ENCODE results near the gene DHRS7C. TPM values are rescaled to one million over a fixed set of nuclear protein-coding genes. Genes with fewer than 3 reads are reported as not detected.
"Not testable (repeated sequence)": the region's sequence is repeated elsewhere in the genome, so short reads cannot be mapped to it uniquely, and the experiment has no call there.

DHRS7C gene
- polyA plus RNA-seq, 5 donors: 4.4 TPM; not detected in 4

DNA sequence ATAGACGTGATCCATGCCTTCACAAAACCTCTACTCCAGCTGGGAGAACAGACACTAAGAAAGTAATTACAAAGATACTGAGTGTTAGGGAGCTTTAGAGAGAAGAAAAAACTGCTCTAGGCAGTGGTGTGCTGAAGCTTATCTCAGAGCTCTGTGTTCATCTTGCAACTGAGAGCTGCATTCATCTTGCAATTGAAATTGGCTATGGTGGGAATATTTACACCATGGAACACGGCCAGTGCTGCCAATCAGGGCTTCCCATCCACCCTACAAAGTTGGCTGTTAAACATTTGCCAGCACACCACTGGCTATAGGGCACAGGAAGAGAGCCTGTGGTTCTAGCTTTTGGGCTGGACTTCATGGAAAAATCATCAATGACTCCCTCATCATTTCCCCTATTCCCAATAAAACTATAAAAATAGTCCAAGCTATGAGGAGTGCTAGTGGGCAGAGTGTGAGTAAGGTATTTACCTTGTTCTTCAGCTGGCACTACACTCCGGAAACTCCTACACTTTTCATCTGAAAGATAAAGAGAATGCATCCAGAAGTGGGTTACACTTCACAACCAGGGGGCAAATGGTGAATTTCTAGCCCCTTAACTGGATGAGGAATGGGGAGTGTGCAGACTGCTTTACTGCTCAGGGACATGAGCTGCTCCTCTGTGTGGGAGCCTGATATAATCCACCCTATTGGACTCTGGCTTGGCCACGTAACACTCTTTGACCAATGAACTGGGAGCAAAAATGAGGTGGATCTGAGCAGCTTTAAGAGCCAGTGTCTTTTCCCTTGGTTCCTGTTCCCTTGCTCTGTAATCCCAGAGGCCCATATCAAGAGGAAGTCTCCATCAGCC is 18.9 kb upstream of the DHRS7C start:
- no peak for DNase-seq

DNA sequence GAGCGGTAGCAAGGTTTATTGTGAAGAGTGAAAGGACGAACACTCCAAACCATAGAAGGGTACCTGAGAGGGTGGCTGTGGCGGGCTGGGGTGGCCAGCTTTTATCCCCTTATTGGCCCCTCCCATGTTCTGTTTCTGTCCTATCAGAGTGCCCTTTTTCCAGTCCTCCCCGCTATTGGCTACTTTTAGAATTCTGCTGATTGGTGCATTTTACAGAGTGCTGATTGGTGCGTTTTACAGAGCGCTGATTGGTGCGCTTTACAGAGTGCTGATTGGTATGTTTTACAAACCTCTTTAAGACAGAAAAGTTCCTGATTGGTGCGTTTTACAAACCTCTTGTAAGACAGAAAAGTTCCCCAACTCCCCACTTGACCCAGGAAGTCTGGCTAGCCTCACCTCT is 18.0 kb upstream of the DHRS7C start:
- no peak for DNase-seq

DNA sequence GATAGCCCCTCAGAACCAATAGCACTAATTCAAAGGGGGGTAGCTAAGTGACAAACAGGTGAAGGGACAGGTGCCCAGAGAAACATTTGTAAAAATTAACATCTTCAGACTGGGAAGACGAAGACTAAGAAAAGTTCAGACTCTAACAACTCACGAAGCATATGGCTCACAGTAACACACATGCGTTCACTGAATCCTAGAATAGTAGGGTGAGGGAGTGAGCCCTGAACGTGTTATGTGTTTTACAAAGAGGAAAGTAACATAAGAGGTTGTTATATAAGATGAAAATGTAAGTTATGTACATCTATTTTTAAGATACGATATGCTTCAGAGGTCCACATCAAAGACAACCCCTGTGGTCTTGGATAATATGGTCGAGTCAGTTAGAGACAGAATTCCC is 15.3 kb upstream of the DHRS7C start:
- no peak for DNase-seq

DNA sequence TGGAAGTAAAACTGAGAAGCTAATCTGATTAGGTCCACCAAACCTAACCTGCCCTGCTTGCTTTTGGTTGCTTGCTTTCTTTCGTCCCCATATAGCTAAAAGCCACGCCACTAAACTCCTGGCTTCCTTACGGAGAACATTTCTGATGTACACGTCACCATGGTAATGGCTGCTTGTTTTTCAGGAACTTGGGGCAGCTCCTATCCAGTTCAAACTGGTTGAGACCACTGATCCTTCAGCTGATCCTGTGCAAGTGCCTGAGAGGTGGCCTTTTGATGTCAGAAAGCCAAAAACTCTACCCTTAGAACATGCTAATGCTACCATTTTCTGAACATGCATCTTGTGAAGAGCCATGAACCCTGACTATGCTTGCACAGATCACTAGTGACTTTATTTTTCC is 14.4 kb upstream of the DHRS7C start:
- no peak for DNase-seq

- DNase-seq: no peak
Measured at GRCh38 chr17:9802697-9803096, 11.3 kb upstream of the DHRS7C start.

GRCh38 chr17:9802294-9802693 is 10.9 kb upstream of the DHRS7C start:
- no peak for DNase-seq

GRCh38 chr17:9801505-9801904 is 10.1 kb upstream of the DHRS7C start:
- DNase-seq: no peak

DNA sequence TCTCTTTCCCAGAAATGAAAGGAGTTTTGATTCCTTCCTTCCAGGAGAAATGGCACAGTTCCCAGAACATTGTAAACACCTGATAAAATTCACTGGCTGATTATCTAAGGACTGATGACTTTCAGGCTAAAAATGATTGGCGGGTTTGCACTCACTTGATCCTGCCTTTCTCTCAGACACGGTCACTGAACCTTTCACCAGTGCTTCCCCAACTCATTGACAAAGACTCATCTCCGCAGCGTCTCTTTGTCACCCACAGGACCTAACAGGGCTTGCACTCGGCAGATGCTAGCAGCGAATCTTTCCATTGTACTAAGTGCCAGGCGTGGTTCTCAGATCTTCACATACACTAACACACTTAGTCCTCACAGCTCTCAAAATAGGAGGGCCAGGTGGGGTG is 7.3 kb upstream of the DHRS7C start:
- DNase-seq: no peak

DNA sequence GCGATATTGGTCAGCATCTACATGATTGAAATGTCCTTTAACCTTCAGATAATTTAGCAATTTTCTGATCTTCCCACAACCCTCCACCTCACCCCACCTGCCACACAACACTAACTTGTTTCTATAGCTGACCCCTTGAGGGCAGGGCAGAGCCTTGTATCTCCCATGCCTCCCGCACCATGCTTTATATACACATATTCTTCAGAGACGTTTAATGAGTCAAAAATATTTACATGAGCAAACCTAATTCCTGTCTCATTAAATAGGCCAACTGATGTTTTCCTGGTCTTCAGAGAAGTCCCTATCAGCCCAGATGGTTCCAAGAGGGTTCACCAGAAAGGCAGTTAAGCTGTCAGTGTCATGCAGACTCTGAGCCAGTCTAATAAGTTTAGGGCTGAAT is 6.6 kb upstream of the DHRS7C start:
- no peak for DNase-seq

DNA sequence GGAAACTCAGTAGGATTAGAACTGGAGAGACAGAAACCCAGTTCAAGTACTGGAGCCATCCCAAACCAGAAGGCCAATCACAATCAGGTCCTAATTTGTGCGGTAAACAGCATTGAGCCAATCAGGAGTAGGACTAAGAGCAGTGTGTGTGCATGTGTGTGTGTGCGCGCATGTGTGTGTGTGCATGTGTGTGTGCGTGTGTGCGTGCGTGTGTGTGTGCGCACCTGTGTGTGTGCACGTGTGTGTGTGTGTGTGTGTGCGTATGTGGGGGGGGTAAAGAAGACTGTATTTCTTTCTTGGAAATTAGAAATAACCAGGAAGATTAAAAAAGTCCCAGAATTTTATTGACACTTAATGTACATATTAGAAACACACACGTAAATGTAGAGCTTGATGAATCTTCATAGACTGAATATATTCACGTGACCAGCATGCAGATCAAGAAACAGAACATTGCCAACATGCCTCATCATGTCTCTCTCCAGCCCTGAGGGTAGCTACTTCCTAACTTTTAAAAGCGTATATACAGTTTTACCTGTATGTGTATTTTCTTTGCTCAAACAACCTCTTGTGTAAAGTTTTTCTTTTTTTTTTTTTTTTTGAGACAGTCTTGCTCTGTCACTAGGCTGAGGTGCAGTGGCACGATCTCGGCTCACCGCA is 919 bp upstream of the DHRS7C start:
- DNase-seq: no peak

DNA sequence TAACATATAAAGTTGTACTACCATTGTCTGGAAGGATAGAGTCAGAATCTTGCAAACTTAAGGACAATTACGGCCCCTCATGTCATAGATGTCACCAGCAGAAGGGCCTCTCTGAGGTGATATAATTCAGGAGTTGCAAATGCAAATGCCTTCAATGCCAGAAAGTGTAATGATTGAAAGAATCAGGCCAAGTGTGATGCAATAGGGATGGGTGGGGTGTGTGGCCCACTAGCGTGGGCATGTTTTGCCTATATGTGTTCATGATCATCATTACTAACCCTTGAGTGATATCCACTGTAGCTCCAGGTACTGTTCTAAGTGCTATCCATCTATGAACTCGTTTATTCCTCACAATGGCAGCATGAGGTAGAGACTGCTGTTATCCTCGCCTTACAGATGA is 1.1 kb downstream of the DHRS7C start:
- no peak for DNase-seq

DNA sequence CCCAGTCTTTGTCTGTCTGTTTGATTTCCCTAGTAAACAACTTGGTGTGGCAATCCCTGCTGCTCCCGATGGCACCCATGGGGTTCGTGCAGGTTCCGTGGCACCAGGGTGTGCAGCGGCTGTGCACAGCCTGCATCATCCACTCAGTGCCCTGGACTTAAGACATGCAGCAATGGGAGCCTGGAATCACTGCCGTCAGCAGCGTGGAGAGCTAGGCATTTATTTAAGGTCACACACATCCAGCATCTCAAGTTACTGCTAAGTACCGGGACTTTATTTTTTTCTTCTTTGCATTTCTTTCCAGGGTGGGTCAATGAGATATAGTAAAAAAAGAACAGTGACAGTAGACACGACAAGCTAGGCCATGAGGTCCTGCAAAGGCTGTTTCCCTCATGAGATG is 2.8 kb downstream of the DHRS7C start:
- no peak for DNase-seq

DNA sequence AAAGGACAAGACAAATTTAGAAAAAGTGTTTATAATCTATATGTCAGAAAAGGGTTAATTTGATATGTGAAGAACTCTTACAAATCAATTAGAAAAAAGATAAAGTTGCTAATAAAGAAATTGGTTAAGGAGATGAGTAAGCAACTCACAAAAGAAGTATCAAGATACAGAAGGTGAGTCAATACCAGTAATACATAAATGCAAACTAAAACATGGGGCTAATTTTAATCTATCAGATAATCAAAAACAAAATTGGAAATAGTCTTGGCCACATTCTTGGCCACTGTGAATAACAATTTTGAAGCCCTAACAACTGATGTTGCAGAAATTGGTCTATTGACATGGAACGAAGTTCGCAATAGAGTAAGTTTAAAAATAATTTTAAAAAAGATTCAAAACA is 6.8 kb downstream of the DHRS7C start:
- DNase-seq: no peak

DNA sequence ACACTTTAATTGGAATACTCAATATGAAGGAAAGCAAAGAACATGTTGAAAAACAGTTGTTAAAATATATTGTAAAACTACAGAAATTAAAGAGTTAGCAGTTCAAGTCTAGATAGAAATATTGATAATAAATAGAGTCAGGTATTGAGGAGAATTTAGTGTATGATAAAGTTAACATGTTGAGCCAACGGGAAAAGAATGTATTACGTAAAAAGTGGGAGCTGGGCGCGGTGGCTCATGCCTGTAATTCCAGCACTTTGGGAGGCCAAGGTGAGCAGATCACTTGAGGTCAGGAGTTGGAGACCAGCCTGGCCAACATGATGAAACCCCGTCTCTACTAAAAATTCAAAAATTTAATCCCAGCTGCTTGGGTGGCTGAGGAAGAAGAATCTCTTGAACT is 7.9 kb downstream of the DHRS7C start:
- DNase-seq: not testable (repeated sequence)

- no peak for DNase-seq
Measured at GRCh38 chr17:9783050-9783449, 8.3 kb downstream of the DHRS7C start.

GRCh38 chr17:9780552-9780951 is 10.8 kb downstream of the DHRS7C start:
- no peak for DNase-seq

DNA sequence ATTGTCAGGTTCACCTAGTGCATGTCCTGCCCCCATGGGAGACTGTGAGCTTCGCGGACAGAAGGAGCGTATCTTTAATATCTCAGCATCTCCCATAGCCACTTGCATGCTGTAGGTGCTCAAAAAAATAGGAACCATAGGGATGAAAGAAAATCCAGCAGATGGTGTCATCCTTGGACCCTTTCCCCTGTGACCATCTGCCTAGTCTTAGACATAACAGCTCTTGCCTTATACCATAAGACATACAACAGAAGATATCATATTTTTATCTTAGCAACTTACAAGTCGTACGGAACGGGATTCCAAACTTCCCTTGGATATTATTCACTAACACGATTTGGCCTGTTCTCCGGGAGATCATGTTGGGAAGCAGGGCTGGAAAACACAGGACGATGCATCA is 14.5 kb downstream of the DHRS7C start:
- DNase-seq: no peak

DNA sequence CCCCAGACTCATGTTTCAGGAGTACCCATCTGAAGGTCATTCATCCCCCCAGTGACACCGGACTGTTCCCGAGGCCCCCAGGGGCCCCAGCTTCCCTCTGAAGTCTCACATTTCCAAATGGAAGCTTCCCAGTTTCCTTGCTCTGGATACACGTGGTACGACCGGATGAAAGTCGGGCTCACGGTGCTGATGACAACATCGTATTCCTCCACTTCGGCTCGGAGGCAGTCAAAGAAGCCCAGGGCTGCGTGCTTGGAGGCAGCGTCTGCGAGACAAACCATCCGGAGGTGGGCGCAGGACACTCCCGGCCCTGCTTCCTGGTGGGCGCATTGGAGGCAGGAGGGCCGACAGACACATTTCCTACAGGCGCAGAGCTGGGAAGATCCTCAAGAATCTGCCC is 18.7 kb downstream of the DHRS7C start:
- no peak for DNase-seq

DNA sequence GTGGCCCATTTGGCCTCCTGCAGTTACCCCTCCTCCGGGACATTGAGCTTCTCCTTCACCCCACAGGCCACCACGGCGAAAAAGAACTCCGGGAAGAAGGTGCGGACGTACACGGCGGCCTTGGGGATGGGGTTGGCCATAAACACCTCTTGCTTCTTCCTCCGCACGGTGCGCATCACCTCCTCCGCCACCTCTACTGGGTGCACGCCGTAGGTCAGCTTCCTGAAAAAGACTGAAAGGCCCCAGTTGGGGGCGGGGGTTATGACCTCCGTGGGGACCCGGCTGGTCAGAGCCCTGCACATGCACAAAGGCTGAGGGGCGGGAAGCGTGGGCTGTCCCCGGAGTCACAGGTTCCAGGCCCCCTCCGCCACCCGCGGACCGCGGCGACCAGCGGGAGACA is 19.9 kb downstream of the DHRS7C start:
- no peak for DNase-seq

GRCh38 chr17:9769036-9769695 is 22.2 kb downstream of the DHRS7C start:
- no peak for DNase-seq

DNA sequence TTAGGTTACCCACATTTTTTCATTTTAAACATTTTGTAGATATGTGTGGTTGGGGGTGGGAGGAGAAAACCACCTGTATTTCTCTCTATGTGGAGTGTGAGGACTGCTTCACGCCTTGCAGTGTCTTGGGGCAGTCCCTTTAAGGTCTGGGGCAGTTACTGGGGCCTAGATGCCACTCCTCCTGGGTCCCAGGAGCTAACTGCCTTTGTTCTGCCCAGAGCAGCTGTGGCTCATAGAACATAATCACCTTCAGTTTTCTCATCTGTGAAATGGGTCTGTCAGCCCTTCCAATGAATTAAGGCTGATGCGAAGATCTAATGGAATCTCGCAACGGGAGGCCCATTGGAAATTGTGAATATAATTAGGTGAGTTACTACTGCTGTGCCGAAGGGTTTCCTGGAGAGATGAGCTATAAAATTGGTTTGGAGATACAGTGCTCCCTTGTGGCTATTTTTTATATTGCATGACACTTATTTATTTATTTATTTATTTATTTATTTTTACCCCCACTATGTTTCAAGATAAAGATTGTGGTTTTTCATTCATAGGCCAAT is 22.9 kb downstream of the DHRS7C start:
- no peak for DNase-seq

GRCh38 chr17:9767432-9767991 is 23.9 kb downstream of the DHRS7C start:
- DNase-seq: no peak

Data from right lung (tissue), 5 donors.